ENCODE data around the gene SLC25A39.
"Not testable (repeated sequence)": the region's sequence is repeated elsewhere in the genome, so short reads cannot be mapped to it uniquely, and the experiment has no call there.

SLC25A39 gene

GRCh38 chr17:44348234-44348987 lies 23.8 kb upstream of the SLC25A39 start:
- Mint-ChIP-seq H3K36me3 (ENCODE audit: low read depth) (peaks cover 3% of the 10 kb centered on the region), H3K9me3 (no peaks in the 10 kb centered on the region), H3K27me3 (ENCODE audit: low read depth) (peaks cover 10% of the 10 kb centered on the region), H3K4me1 (ENCODE audit: low read depth) (peaks cover 20% of the 10 kb centered on the region), H3K4me3 (no peak overlapping the region), H3K27ac (no peak overlapping the region)

DNA sequence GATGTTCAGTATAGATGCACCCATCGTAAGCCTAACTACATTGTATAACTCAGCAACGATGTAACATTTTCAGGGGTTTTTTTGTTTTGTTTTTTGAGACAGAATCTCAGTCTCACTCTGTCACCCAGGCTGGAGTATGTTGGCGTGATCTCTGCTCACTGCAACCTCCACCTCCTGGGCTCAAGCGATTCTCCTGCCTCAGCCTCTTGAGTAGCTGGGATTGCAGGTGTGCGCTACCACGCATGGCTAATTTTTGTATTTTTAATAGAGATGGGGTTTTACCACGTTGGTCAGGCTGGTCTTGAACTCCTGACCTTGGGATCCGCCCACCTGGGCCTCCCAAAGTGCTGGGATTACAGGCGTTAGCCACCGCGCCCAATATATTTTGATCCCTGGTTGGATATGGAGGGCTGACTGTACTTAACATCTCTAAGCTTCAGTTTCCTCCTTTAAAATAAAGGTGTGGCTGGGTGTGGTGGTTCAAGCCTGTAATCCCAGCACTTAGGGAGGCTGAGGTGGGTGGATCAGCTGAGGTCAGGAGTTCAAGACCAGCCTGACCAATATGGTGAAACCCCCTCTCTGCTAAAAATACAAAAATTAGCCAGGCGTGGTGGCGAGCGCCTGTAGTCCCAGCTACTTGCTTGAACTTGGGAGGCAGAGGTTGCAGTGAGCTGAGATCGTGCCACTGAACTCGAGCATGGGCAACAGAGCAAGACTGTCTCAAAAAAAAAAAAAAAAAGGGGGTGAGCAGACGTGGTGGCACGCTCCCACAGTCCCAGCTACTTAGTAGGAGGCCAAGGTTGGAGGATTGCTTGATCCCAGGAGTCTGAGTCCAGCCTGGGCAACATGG lies 22.8 kb upstream of the SLC25A39 start:
- Mint-ChIP-seq H3K4me1 (ENCODE audit: low read depth) (peaks cover 20% of the 10 kb centered on the region), H3K27me3 (ENCODE audit: low read depth) (peaks cover 12% of the 10 kb centered on the region)
- not testable (repeated sequence) for H3K27ac Mint-ChIP-seq; H3K36me3 Mint-ChIP-seq (ENCODE audit: low read depth); H3K9me3 Mint-ChIP-seq; H3K4me3 Mint-ChIP-seq

- Mint-ChIP-seq H3K4me3 (peak overlapping the region; percentile 94), H3K9me3 (no peaks in the 10 kb centered on the region), H3K4me1 (ENCODE audit: low read depth) (peaks cover 20% of the 10 kb centered on the region), H3K36me3 (ENCODE audit: low read depth) (no peaks in the 10 kb centered on the region), H3K27me3 (ENCODE audit: low read depth) (peaks cover 12% of the 10 kb centered on the region), H3K27ac (no peak overlapping the region)
Observed at GRCh38 chr17:44346064-44346844, 21.6 kb upstream of the SLC25A39 start.

GRCh38 chr17:44345454-44346026 lies 20.9 kb upstream of the SLC25A39 start:
- Mint-ChIP-seq H3K4me3 (peak overlapping the region; percentile 94), H3K27me3 (ENCODE audit: low read depth) (peaks cover 12% of the 10 kb centered on the region), H3K9me3 (no peaks in the 10 kb centered on the region), H3K27ac (peak overlapping the region; percentile 78), H3K36me3 (ENCODE audit: low read depth) (no peaks in the 10 kb centered on the region), H3K4me1 (ENCODE audit: low read depth) (peaks cover 20% of the 10 kb centered on the region)

DNA sequence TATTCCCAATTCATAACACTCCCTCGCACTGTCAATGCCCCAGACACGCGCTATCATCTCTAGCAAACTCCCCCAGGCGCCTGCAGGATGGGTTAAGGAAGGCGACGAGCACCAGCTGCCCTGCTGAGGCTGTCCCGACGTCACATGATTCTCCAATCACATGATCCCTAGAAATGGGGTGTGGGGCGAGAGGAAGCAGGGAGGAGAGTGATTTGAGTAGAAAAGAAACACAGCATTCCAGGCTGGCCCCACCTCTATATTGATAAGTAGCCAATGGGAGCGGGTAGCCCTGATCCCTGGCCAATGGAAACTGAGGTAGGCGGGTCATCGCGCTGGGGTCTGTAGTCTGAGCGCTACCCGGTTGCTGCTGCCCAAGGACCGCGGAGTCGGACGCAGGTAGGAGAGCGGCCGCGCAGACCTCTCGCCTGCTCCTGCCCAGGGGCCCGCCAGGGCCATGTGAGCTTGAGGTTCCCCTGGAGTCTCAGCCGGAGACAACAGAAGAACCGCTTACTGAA lies 20.4 kb upstream of the SLC25A39 start, which contains the start of gene GRN:
TSS of gene GRN (plus strand) at position 364 of the 515 bp plus-strand sequence. CDS start 3,863 bp downstream, outside the sequence.
- Mint-ChIP-seq H3K27me3 (ENCODE audit: low read depth) (peaks cover 12% of the 10 kb centered on the region), H3K4me1 (ENCODE audit: low read depth) (peaks cover 20% of the 10 kb centered on the region), H3K9me3 (no peaks in the 10 kb centered on the region)

GRCh38 chr17:44343510-44344209 lies 19.0 kb upstream of the SLC25A39 start:
- Mint-ChIP-seq H3K36me3 (ENCODE audit: low read depth) (no peaks in the 10 kb centered on the region), H3K4me1 (ENCODE audit: low read depth) (peaks cover 19% of the 10 kb centered on the region), H3K27me3 (ENCODE audit: low read depth) (peaks cover 12% of the 10 kb centered on the region), H3K27ac (no peak overlapping the region), H3K4me3 (no peak overlapping the region), H3K9me3 (no peaks in the 10 kb centered on the region)

More for the DNA sequence above, 20.4 kb upstream of the SLC25A39 start, which contains the start of gene GRN:
- H3K27ac Mint-ChIP-seq: peak within 1 kb of the TSS; percentile 78
- no peaks in the 10 kb centered on the region for H3K36me3 Mint-ChIP-seq (ENCODE audit: low read depth)
- H3K4me3 Mint-ChIP-seq: peak within 1 kb of the TSS; percentile 94

GRCh38 chr17:44340553-44340952 lies 15.9 kb upstream of the SLC25A39 start:
- H3K4me1 Mint-ChIP-seq (ENCODE audit: low read depth); H3K9me3 Mint-ChIP-seq; H3K27ac Mint-ChIP-seq; H3K36me3 Mint-ChIP-seq (ENCODE audit: low read depth); H3K4me3 Mint-ChIP-seq: not testable (repeated sequence)
- peaks cover 12% of the 10 kb centered on the region for H3K27me3 Mint-ChIP-seq (ENCODE audit: low read depth)

DNA sequence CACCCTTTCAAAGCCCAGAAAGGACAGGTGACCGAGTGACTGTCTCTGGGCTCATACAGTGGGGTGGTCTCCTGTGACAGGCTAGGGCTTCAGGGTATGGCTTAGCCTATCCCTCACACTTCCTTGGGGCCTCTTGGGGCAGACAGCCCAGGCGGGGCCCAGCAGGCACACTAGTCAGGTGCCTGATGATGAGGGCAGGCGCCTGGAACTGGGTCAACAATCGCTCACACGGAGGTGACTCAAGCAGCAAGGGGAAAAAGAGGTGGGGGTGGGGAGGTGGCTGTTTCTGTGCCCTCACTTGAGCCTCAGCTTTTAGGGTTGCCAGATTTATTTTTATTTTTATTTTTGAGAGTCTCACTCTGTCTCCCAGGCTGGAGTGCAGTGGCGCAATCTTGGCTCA lies 14.1 kb upstream of the SLC25A39 start:
- Mint-ChIP-seq H3K36me3 (ENCODE audit: low read depth) (no peaks in the 10 kb centered on the region), H3K4me3 (no peak overlapping the region), H3K27me3 (ENCODE audit: low read depth) (peaks cover 11% of the 10 kb centered on the region), H3K4me1 (ENCODE audit: low read depth) (no peaks in the 10 kb centered on the region), H3K9me3 (no peaks in the 10 kb centered on the region), H3K27ac (no peak overlapping the region)

GRCh38 chr17:44335968-44336367 lies 11.3 kb upstream of the SLC25A39 start:
- Mint-ChIP-seq H3K27ac (no peak overlapping the region), H3K27me3 (ENCODE audit: low read depth) (no peaks in the 10 kb centered on the region), H3K36me3 (ENCODE audit: low read depth) (no peaks in the 10 kb centered on the region), H3K4me1 (ENCODE audit: low read depth) (peaks cover 5% of the 10 kb centered on the region), H3K4me3 (no peak overlapping the region), H3K9me3 (no peaks in the 10 kb centered on the region)

DNA sequence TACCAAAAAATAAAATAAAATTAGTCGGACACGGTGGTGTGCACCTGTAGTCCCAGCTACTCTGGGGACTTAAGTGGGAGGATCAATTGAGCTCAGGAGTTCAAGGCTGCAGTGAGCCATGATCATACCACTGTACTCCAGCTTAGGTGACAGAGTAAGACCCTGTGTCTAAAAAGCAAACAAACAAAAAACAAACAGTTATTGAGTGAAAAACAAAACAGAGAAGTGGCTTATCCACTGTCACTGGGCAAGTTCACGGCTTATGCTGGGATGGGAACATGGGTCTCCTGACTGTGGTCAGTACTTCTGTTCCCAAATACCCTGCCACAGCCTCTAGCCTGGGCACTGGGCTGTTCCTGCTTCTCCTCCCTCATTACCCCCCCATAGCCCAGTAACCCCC lies 10.9 kb upstream of the SLC25A39 start:
- peaks cover 5% of the 10 kb centered on the region for H3K4me1 Mint-ChIP-seq (ENCODE audit: low read depth)
- H3K27me3 Mint-ChIP-seq (ENCODE audit: low read depth): no peaks in the 10 kb centered on the region
- no peaks in the 10 kb centered on the region for H3K36me3 Mint-ChIP-seq (ENCODE audit: low read depth)
- H3K9me3 Mint-ChIP-seq: no peaks in the 10 kb centered on the region
- no peak overlapping the region for H3K27ac Mint-ChIP-seq
- no peak overlapping the region for H3K4me3 Mint-ChIP-seq

- Mint-ChIP-seq H3K4me1 (ENCODE audit: low read depth) (peaks cover 5% of the 10 kb centered on the region), H3K27ac (no peak overlapping the region), H3K4me3 (no peak overlapping the region), H3K9me3 (no peaks in the 10 kb centered on the region), H3K27me3 (ENCODE audit: low read depth) (no peaks in the 10 kb centered on the region), H3K36me3 (ENCODE audit: low read depth) (no peaks in the 10 kb centered on the region)
Observed at GRCh38 chr17:44334727-44335126, 10.1 kb upstream of the SLC25A39 start.

DNA sequence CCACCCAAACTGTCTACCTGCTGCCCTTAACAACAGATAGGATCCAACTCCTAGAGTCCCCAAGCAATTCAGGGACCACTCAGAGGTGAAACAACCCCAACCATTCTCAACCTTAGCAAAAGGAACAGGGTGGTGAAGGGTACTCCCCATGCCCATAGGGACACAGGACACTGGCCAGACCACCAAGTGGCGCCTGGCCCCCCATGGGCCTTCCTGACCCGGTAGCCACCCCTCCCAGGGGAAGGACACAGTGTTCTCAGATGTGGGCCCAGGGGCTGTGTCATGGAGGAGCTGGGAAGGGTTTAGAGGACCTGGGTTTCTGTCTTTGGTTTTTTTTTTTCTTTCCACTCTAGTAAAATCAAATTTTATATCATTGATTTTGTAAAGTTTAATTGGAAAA lies 9.7 kb upstream of the SLC25A39 start:
- Mint-ChIP-seq H3K4me3 (no peak overlapping the region), H3K27me3 (ENCODE audit: low read depth) (no peaks in the 10 kb centered on the region), H3K4me1 (ENCODE audit: low read depth) (peaks cover 5% of the 10 kb centered on the region), H3K27ac (no peak overlapping the region), H3K36me3 (ENCODE audit: low read depth) (no peaks in the 10 kb centered on the region), H3K9me3 (no peaks in the 10 kb centered on the region)

- Mint-ChIP-seq H3K27me3 (ENCODE audit: low read depth) (no peaks in the 10 kb centered on the region), H3K4me3 (no peak overlapping the region), H3K4me1 (ENCODE audit: low read depth) (peaks cover 5% of the 10 kb centered on the region), H3K36me3 (ENCODE audit: low read depth) (no peaks in the 10 kb centered on the region), H3K27ac (no peak overlapping the region), H3K9me3 (no peaks in the 10 kb centered on the region)
Observed at GRCh38 chr17:44333371-44333770, 8.7 kb upstream of the SLC25A39 start.

Measured in T-helper 1 cell treated with Interleukin-12 subunit alpha and Interleukin-12 subunit beta and Interleukin-4 antibody, amounts not matched to agents 30 μg/mL and 1 μg/mL, for 36 hours (primary cell).